ENCODE data around the gene CLNK.

DNA sequence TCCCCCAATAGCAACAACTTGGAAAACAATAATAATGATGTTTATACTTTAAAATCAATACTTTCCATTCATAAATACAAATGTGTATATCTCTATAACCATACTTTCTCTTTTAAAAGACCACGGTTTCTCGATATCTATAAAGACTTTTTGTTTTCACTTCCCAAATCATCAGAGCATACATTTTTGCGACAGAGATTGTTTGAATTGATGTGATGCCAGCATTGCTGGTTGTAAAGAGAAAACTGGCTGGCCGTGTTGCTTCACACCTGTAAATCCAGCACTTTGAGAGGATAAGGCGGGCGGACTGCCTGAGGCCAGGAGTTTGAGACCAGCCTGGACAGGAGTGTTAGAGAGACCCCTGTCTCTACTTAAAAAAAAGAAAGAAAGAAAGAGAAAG is 149.7 kb downstream of the CLNK start:
- TF ChIP-seq POLR2A (IDR thresholded peaks at IDR 0.05) (no peak), POLR2AphosphoS5 (IDR thresholded peaks at IDR 0.05) (no peak)
- TF ChIP-seq, protein P1, sequence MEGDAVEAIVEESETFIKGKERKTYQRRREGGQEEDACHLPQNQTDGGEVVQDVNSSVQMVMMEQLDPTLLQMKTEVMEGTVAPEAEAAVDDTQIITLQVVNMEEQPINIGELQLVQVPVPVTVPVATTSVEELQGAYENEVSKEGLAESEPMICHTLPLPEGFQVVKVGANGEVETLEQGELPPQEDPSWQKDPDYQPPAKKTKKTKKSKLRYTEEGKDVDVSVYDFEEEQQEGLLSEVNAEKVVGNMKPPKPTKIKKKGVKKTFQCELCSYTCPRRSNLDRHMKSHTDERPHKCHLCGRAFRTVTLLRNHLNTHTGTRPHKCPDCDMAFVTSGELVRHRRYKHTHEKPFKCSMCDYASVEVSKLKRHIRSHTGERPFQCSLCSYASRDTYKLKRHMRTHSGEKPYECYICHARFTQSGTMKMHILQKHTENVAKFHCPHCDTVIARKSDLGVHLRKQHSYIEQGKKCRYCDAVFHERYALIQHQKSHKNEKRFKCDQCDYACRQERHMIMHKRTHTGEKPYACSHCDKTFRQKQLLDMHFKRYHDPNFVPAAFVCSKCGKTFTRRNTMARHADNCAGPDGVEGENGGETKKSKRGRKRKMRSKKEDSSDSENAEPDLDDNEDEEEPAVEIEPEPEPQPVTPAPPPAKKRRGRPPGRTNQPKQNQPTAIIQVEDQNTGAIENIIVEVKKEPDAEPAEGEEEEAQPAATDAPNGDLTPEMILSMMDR (IDR thresholded peaks at IDR 0.05 in 8 of 11, conservative IDR thresholded peaks at IDR 0.05 in 3 of 11), result no peak
